ENCODE measurements around the gene PTGIS. TPM values are rescaled to one million over a fixed set of nuclear protein-coding genes. Genes with fewer than 3 reads are reported as not detected.

Gene PTGIS
- total RNA-seq, 2 donors from 2014 or later = 0.08 TPM; not detected in 1

DNA sequence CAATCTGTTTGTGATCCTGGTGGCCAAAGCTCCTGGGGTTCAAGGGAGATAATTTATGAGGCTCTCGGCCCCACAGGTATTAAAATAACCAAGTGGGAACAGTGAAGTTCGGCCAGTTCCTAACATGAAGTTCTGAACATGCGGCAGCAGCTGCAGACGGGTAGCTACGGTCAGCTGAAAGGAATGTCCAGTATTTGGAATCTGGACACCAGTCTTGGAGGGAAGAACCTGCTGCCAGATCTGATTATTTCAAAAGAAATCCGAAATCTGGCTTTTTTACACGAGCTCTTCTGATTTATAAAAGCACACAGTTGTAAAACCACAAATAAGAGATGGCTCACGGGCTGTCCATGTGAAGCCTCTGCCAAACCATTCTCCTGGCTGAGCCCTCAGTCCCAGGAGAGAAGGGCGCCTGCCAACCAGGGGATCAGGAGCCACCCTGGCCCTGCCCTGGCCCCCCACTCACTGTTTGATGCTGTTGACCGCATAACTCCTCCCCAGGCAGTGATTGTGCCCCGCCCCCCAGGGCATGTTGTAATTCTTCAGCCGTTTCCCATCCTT, 57.3 kb downstream of the PTGIS start:
- no peak overlapping the region for H3K4me3 Mint-ChIP-seq
- ATAC-seq (no peak), DNase-seq (ENCODE audit: low spot score) (no peak)
- H3K27ac Mint-ChIP-seq = no peak overlapping the region
- H3K36me3 Mint-ChIP-seq = no peaks in the 10 kb centered on the region
- H3K27me3 Mint-ChIP-seq = peaks cover 13 to 32% of the 10 kb centered on the region in 2 donors
- H3K9me3 Mint-ChIP-seq = no peaks in the 10 kb centered on the region
- H3K4me1 Mint-ChIP-seq (ENCODE audit: low read depth in 2 of 2) = peaks cover 3 to 5% of the 10 kb centered on the region in 2 donors

DNA sequence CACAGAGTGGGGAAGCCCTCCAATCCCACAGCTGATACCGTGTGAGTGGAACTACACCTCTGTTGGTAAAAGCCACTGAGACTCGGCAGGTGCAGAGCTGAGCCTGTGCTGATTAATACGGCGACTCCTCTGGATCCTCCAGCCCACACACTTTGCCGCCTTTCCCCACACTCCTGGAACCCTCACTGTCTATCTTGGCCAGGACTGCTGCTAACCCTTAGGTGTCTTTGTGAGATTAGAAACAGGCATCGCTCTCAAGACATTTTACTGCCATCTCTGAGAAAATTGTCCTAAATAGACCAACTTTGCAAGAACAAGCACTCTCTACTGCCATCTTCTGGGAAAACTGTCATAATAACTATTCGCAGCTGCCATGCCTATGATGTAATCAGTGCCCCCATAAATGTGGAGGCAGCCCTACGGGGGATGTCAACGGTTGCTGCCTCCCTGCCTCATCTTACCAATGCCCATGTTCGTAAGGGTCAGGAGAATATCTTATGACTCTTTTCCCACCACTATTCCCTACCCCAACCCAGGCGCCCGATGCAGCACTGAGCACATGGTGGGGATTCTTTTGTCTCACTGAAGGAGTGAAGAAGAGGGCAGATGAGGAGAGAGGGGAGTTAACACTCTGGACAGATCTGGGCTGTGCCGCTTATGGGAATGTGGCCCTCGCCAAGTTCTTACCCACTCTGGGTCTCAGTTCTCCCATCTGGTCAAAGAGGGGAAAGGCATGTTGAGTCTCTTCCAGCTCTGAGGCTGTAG, 59.3 kb downstream of the PTGIS start:
- Mint-ChIP-seq H3K4me1 (ENCODE audit: low read depth in 2 of 2) (peaks cover 3 to 5% of the 10 kb centered on the region in 2 donors), H3K36me3 (no peaks in the 10 kb centered on the region), H3K27ac (no peak overlapping the region), H3K4me3 (no peak overlapping the region), H3K27me3 (peaks cover 10 to 20% of the 10 kb centered on the region in 2 donors), H3K9me3 (no peaks in the 10 kb centered on the region)
- ATAC-seq = peak in 1 of 2 donors; percentile 49
- no peak for DNase-seq (ENCODE audit: low spot score)

DNA sequence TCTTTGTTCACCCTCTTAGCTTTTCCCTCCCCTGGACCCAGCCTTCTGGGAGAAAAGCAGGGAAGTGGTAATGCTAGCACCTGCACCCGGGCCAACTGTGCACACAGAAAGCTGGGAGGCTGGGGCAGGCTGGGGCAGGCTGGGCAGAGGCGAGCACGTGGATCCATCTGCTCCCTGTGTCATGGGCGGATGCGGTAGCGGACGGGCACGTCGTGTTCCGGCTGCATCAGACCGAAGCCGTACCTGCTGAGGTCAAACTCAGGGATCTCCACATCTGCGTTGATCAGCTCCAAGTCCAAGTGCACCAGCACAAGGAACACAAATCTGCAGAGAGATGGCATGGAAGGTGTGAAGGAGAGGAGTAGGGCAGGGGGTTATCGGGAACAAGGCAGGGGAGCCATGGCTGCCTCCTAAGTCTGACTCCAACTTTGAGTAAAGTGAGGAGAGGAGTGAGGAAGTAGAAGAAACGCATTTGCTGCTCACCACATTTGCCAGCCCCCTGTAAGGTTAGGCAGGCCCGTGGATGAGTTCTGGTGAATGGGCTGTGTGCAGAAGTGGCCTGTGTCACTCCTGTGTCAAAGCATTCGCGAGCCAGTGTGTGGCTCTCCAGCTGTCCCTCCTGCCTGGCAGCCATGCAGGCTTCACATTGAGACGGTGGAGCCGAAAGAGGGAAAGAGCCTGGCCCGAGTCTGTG, 60.0 kb downstream of the PTGIS start:
- DNase-seq (ENCODE audit: low spot score) (no peak), ATAC-seq (peak in 1 of 2 donors; percentile 36)
- H3K4me1 Mint-ChIP-seq (ENCODE audit: low read depth in 2 of 2) = peaks cover 3 to 5% of the 10 kb centered on the region in 2 donors
- H3K27me3 Mint-ChIP-seq = peaks cover 10 to 20% of the 10 kb centered on the region in 2 donors
- no peak overlapping the region for H3K4me3 Mint-ChIP-seq
- no peaks in the 10 kb centered on the region for H3K36me3 Mint-ChIP-seq
- H3K27ac Mint-ChIP-seq = no peak overlapping the region
- H3K9me3 Mint-ChIP-seq = no peaks in the 10 kb centered on the region

DNA sequence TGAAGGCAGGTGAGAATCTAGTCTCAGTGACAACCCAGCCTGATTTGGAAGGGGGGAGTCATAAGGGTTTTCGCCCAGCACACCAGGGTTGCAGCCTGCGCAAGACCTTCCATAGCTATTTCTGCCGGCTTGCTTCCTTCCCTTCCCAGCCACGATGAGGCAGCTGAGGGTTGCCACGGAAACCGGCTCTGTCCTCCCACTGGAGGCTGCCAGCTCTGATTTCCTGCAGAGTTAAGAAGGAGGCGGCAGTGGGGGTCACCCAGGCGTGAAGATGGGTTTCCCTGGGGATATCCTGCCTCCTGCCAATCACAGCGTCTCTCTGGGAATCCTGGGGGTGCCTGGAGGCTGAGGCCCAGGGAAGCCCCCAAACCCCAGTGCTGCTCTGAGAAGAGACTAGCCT, 62.4 kb downstream of the PTGIS start:
- DNase-seq (ENCODE audit: low spot score) = no peak
- peaks cover 9 to 20% of the 10 kb centered on the region in 2 donors for H3K27me3 Mint-ChIP-seq
- no peak overlapping the region for H3K4me3 Mint-ChIP-seq
- ATAC-seq = no peak
- no peaks in the 10 kb centered on the region for H3K36me3 Mint-ChIP-seq
- no peak overlapping the region for H3K27ac Mint-ChIP-seq
- peaks cover 3 to 5% of the 10 kb centered on the region in 2 donors for H3K4me1 Mint-ChIP-seq (ENCODE audit: low read depth in 2 of 2)
- H3K9me3 Mint-ChIP-seq = no peaks in the 10 kb centered on the region

DNA sequence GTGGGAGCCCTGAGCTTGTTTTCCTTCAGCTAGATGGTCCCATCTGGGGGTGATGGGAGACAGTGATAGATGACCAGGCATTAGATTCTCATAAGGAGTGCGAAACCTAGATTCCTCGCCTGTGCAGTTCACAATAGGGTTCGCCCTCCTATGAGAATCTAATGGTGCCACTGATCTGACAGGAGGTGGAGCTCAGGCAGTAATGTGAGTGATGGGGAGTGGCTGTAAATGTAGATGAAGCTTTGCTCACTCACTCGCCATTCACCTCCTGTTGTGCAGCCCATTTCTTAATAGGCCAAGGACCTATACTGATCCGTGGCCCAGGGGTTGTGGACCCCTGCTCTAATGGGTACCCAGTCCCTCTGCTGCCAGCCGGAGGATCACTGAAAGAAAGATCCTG, 64.8 kb downstream of the PTGIS start:
- no peak overlapping the region for H3K4me3 Mint-ChIP-seq
- H3K27ac Mint-ChIP-seq = no peak overlapping the region
- no peaks in the 10 kb centered on the region for H3K36me3 Mint-ChIP-seq
- no peaks in the 10 kb centered on the region for H3K4me1 Mint-ChIP-seq (ENCODE audit: low read depth in 2 of 2)
- DNase-seq (ENCODE audit: low spot score) (no peak), ATAC-seq (no peak)
- H3K27me3 Mint-ChIP-seq = peaks cover under 1 to 8% of the 10 kb centered on the region in 2 donors
- no peaks in the 10 kb centered on the region for H3K9me3 Mint-ChIP-seq

DNA sequence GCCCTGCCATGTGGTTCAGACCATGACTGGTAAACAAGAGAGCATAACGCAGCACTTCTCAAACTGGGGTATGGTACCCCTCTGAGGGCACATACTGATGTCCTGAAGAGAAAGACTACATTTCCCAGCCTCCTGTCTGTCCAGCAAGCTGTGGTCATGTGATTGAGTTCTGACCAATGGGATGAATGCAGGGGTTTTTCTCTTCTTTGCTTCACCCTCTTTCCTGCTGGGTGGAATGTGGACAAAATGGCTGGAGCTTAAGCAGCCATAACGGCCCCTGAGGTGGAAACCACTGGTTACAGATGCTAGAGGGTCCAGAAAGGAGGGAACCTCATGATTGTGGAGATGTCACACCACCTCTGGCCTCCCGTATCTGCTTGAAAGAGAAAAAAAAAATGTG, 66.0 kb downstream of the PTGIS start:
- Mint-ChIP-seq H3K27ac (no peak overlapping the region), H3K27me3 (peaks cover 6 to 12% of the 10 kb centered on the region in 2 donors), H3K36me3 (no peaks in the 10 kb centered on the region), H3K4me1 (ENCODE audit: low read depth in 2 of 2) (no peaks in the 10 kb centered on the region), H3K9me3 (no peaks in the 10 kb centered on the region), H3K4me3 (no peak overlapping the region)
- no peak for DNase-seq (ENCODE audit: low spot score)
- no peak for ATAC-seq

DNA sequence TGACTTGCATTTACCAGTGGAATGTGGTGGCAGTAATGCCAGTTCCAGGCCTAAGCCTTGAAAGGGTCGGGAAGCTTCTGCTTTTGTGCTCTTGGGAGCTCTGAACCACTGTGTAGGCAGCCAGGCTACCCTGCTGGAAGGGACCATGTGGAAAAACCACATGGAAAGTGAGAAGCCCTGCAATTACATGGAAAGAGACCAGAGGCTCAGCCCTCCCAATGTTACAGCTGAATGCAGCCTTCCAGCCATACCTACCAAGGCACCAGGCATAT, 70.6 kb downstream of the PTGIS start:
- Mint-ChIP-seq H3K9me3 (no peaks in the 10 kb centered on the region), H3K27me3 (peaks cover 22 to 25% of the 10 kb centered on the region in 2 donors), H3K4me3 (no peak overlapping the region), H3K4me1 (ENCODE audit: low read depth in 2 of 2) (no peaks in the 10 kb centered on the region), H3K36me3 (no peaks in the 10 kb centered on the region), H3K27ac (no peak overlapping the region)
- no peak for DNase-seq (ENCODE audit: low spot score)
- no peak for ATAC-seq

DNA sequence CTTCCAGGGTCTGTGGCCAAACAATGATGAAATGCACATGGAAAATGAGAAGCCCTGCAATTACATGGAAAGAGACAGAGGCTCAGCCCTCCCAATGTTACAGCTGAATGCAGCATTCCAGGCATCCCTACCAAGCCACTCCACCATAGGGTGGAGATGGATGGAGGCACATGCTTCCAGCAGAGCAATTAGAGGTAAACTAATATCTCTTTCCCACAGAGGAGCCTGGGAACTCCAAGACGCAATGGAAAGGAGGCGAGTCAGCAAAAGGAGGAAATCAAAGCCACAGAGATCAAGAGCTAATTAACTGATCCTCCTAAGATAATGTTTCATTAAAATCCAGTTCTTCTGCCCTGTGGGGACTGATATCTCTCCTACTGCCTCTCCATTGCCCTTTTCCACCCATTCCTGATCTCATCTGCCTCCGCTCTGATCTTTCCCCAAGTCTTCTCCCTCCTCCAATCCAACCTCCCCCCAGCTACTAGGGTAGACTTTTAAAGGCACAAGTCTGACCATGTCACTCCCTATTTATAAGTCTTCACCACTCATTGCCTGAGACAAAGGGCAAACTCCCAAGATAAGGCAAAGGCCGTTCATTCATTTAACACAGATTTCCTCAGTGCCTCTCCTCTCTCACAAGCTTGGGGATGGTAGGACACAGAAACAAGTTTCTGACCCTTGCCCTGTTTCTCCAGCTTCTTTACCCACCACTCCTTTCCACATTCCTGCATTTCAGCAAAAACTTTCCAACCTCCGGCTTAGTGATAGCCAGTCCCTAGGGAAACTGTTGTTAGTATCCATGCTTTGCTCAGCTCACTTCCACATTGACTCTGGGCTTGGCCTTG, 71.2 kb downstream of the PTGIS start:
- no peak for ATAC-seq
- Mint-ChIP-seq H3K27ac (no peak overlapping the region), H3K4me1 (ENCODE audit: low read depth in 2 of 2) (no peaks in the 10 kb centered on the region), H3K27me3 (peaks cover 28% of the 10 kb centered on the region in 2 donors), H3K36me3 (no peaks in the 10 kb centered on the region), H3K9me3 (peaks cover 3% of the 10 kb centered on the region), H3K4me3 (no peak overlapping the region)
- DNase-seq (ENCODE audit: low spot score) = no peak

DNA sequence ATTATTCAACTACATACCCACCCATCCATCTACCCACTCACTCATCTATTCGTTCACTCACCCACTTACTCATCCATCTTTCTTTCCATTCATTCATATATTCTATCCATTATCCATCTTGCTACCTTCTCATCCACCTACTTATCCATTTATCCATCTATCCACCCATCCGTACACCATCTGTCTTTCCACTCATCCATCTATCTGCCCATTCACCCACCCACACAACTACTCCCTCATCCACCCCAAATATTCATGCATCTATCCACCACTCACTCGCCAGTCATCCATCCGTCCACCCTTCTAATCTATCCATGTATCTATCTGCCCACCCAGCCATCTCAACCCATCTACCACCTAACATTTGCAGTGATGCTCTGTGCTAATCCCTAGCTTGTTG, 71.9 kb downstream of the PTGIS start:
- Mint-ChIP-seq H3K4me1 (ENCODE audit: low read depth in 2 of 2) (no peaks in the 10 kb centered on the region), H3K27ac (no peak overlapping the region), H3K27me3 (peaks cover 28 to 35% of the 10 kb centered on the region in 2 donors), H3K36me3 (no peaks in the 10 kb centered on the region), H3K9me3 (peaks cover 5% of the 10 kb centered on the region), H3K4me3 (no peak overlapping the region)
- no peak for DNase-seq (ENCODE audit: low spot score)
- peak in 1 of 2 donors; percentile 6 for ATAC-seq

DNA sequence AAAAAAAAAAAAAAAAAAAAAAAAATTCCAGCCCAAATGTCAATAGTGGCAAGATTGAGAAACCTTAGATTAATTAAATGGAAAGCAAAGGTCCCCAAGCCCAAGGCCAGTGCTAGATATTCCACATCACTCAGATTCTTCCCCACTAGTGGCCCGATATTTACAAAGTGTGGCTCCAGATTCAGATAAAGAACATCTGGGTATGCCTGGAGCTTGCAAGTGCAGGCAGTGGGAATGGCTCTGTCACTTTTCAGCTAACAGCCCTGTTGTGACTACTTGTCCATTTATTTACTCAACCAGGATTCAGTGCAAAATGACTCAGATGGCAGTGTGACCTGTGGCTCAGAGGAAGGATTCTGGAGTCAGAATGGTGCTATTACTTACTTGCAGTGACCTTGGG, 77.2 kb downstream of the PTGIS start:
- peaks cover 6% of the 10 kb centered on the region for H3K36me3 Mint-ChIP-seq
- ATAC-seq = no peak
- peaks cover 5% of the 10 kb centered on the region for H3K9me3 Mint-ChIP-seq
- no peak overlapping the region for H3K4me3 Mint-ChIP-seq
- H3K27me3 Mint-ChIP-seq = peaks cover 38 to 54% of the 10 kb centered on the region in 2 donors
- H3K27ac Mint-ChIP-seq = no peak overlapping the region
- no peaks in the 10 kb centered on the region for H3K4me1 Mint-ChIP-seq (ENCODE audit: low read depth in 2 of 2)
- no peak for DNase-seq (ENCODE audit: low spot score)

DNA sequence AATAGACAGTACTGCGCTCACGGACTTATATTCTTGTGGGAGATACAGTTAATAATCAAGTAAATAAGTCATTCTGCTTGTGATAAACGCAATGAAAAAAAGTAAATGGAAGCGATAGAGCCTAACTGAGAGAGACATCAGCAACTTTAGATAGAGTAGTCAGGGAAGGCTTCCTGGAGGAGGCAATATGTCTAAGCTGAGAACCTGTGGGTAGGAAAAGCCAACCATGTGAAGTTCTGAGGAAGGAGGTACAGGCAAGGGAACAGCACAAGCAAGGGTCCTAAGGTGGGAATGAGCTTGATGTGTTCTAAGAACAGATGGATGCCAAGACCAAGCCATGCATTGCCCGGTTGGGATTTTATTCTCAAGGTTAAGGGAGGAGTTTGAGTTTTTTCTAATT, 78.2 kb downstream of the PTGIS start:
- Mint-ChIP-seq H3K4me1 (ENCODE audit: low read depth in 2 of 2) (peaks cover under 1 to 1% of the 10 kb centered on the region in 2 donors), H3K4me3 (no peak overlapping the region), H3K27me3 (peaks cover 42 to 57% of the 10 kb centered on the region in 2 donors), H3K9me3 (peaks cover 5% of the 10 kb centered on the region), H3K27ac (no peak overlapping the region), H3K36me3 (peaks cover 6% of the 10 kb centered on the region)
- ATAC-seq = no peak
- no peak for DNase-seq (ENCODE audit: low spot score)

DNA sequence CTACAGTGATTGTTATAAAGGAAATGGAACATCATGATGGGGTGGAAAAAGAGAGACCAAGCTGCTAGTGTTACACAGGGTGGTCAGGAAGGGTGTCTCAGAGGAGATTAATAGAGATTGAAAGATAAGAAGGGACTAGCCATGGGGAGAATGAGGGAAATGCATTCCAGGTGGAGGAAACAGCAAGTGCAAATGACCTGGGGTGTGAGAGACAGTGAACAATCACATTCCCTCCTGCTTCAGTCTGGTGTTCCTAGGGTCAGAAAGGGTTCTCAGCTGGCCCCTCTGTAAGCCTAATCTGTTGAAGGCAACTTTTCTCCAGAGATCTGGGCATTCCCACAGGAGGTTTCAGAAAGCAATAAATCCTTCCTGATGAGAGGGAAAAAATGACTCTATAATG, 81.9 kb downstream of the PTGIS start:
- no peaks in the 10 kb centered on the region for H3K9me3 Mint-ChIP-seq
- DNase-seq (ENCODE audit: low spot score) (no peak), ATAC-seq (no peak)
- no peak overlapping the region for H3K27ac Mint-ChIP-seq
- H3K4me1 Mint-ChIP-seq (ENCODE audit: low read depth in 2 of 2) = peaks cover 6 to 7% of the 10 kb centered on the region in 2 donors
- H3K4me3 Mint-ChIP-seq = no peak overlapping the region
- peaks cover 6% of the 10 kb centered on the region for H3K36me3 Mint-ChIP-seq
- peaks cover 53 to 67% of the 10 kb centered on the region in 2 donors for H3K27me3 Mint-ChIP-seq

DNA sequence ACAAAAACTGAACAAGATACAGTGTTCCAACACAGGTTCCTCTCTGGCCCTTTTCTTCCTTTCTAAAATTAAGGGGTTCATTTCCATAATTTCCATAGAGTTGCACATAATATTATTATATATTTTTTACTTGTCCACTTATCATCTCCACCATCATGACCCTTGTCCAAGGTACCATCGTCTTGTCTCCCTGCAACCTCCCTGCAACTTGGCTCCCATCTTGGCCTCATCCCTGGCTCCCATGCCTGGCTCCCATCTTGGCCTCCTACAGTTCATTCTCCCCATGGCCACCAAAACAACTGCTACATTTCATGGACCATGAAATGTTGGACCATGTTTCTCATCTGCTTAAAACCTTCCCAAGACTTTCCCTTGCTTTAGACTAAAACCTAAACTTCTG, 82.4 kb downstream of the PTGIS start:
- ATAC-seq (no peak), DNase-seq (ENCODE audit: low spot score) (no peak)
- H3K4me3 Mint-ChIP-seq = peak overlapping the region; percentile 32
- peaks cover 6% of the 10 kb centered on the region for H3K36me3 Mint-ChIP-seq
- no peak overlapping the region for H3K27ac Mint-ChIP-seq
- no peaks in the 10 kb centered on the region for H3K9me3 Mint-ChIP-seq
- H3K4me1 Mint-ChIP-seq (ENCODE audit: low read depth in 2 of 2) = peaks cover 6 to 7% of the 10 kb centered on the region in 2 donors
- peaks cover 58 to 72% of the 10 kb centered on the region in 2 donors for H3K27me3 Mint-ChIP-seq
